OCI-LY7 (cell line): ENCODE measurements around the gene SULT1A2.
"Not testable (repeated sequence)": the region's sequence is repeated elsewhere in the genome, so short reads cannot be mapped to it uniquely, and the experiment has no call there.

ENCODE experiments used
- EZH2phosphoT487 ChIP-seq: fragments of 200-600 bp; sonication (generic); IDR thresholded peaks from 2 replicates; pipeline ENCODE4 v1.6.1; 2018; ENCODE audit warnings: low read depth, borderline replicate concordance, mild to moderate bottlenecking, mixed run types, antibody characterized with exemption, low read length, moderate library complexity, mixed read lengths
- TF ChIP-seq, protein P1 (sequence below): fragments of 200-600 bp; sonication (generic); conservative IDR thresholded peaks from 2 replicates; pipeline ENCODE4 v1.5.1; 2014; ENCODE audit warnings: mild to moderate bottlenecking, antibody characterized with exemption, low read length, moderate library complexity, mixed read lengths

DNA sequence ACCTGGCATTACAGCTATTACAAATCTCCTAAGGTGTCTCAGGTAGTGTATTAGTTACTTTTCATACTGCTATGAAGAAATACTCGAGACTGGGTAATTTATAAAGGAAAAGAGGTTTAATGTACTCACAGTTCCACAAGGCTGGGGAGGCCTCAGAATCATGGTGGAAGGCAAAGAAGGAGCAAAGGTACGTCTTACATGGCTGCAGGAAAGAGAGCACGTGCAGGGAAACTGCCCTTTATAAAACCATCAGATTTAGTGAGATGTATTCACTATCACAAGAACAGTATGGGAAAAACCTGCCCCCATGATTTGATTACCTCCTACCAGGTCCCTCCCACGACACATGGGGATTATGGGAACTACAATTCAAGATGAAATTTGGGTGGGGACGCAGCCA, 34.1 kb upstream of the SULT1A2 start:
- TF ChIP-seq, protein P1, sequence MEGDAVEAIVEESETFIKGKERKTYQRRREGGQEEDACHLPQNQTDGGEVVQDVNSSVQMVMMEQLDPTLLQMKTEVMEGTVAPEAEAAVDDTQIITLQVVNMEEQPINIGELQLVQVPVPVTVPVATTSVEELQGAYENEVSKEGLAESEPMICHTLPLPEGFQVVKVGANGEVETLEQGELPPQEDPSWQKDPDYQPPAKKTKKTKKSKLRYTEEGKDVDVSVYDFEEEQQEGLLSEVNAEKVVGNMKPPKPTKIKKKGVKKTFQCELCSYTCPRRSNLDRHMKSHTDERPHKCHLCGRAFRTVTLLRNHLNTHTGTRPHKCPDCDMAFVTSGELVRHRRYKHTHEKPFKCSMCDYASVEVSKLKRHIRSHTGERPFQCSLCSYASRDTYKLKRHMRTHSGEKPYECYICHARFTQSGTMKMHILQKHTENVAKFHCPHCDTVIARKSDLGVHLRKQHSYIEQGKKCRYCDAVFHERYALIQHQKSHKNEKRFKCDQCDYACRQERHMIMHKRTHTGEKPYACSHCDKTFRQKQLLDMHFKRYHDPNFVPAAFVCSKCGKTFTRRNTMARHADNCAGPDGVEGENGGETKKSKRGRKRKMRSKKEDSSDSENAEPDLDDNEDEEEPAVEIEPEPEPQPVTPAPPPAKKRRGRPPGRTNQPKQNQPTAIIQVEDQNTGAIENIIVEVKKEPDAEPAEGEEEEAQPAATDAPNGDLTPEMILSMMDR: not testable (repeated sequence)
- not testable (repeated sequence) for TF ChIP-seq EZH2phosphoT487
